HL-60 (cell line): Measurements from ENCODE around the gene DLX4.

Experiments used
- DNase-seq, 2 experiments: peaks; one replicate each; pipeline ENCODE4 v3.0.0-alpha.2; 2010 to 2020; ENCODE audit warnings: low read depth in 1 of 2, low spot score in 1 of 2
- H3K27ac ChIP-seq: fragments of 250-450 bp; sonication (Bioruptor Pico); replicated peaks from 2 replicates; pipeline ENCODE4 v1.5.1; 2020; ENCODE audit warnings: mild to moderate bottlenecking, moderate library complexity
- H3K27me3 ChIP-seq: fragments of 250-450 bp; sonication (Bioruptor Pico); 2 replicates; pipeline ENCODE4 v1.5.1; 2021; ENCODE audit warnings: mild to moderate bottlenecking, moderate library complexity; ENCODE audit not compliant: insufficient read depth, poor library complexity, severe bottlenecking
- H3K4me3 ChIP-seq: replicated peaks from 2 replicates; pipeline ENCODE4 v1.5.1; 2011; ENCODE audit warnings: mild to moderate bottlenecking, control low read depth, low read length; ENCODE audit not compliant: insufficient read depth
- GABPA ChIP-seq: IDR thresholded peaks from 2 replicates; pipeline ENCODE4 v1.6.1; 2012; ENCODE audit warnings: low read depth
- POLR2AphosphoS5 ChIP-seq: IDR thresholded peaks from 2 replicates; pipeline ENCODE4 v1.6.1; 2012; ENCODE audit warnings: low read depth
- REST ChIP-seq: IDR thresholded peaks from 2 replicates; pipeline ENCODE4 v1.6.1; 2012; ENCODE audit warnings: low read depth; ENCODE audit not compliant: insufficient replicate concordance
- SPI1 ChIP-seq: IDR thresholded peaks from 2 replicates; pipeline ENCODE4 v1.6.1; 2012; ENCODE audit warnings: low read depth, mild to moderate bottlenecking, borderline replicate concordance
- TF ChIP-seq, protein P1 (sequence below): IDR thresholded peaks from one replicate; pipeline ENCODE4 v1.5.1; 2011; ENCODE audit warnings: low read length, control low read depth, inconsistent platforms; ENCODE audit not compliant: insufficient read depth

DLX4 gene

DNA sequence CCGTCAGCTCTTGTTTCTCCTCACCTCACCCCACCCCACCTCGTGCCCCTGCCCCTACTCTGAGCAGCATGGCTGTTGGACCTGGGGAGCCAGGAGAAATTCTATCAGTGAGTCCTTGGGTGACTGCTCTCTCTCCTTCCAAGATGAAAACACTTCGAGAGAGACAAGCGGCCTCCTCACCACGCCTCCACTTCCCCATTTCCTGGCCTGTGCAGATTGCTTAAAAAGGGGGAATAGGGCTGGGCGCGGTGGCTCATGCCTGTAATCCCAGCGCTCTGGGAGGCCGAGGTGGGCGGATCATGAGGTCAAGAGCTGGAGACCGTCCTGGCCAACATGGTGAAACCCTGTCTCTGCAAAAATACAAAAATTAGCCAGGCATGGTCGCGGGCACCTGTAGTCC, 9.5 kb downstream of the DLX4 start:
- Histone ChIP-seq H3K4me3 (no peak overlapping the region), H3K27me3 (peaks cover 22% of the 10 kb centered on the region), H3K27ac (no peak overlapping the region)
- DNase-seq, result peak in 1 of 2 experiments; percentile 43
- no peak for TF ChIP-seq POLR2AphosphoS5
- TF ChIP-seq SPI1, result peak; percentile 95

- no peak for TF ChIP-seq SPI1
- no peak for TF ChIP-seq GABPA
- TF ChIP-seq POLR2AphosphoS5, result no peak
- TF ChIP-seq REST, result no peak
- TF ChIP-seq, protein P1, sequence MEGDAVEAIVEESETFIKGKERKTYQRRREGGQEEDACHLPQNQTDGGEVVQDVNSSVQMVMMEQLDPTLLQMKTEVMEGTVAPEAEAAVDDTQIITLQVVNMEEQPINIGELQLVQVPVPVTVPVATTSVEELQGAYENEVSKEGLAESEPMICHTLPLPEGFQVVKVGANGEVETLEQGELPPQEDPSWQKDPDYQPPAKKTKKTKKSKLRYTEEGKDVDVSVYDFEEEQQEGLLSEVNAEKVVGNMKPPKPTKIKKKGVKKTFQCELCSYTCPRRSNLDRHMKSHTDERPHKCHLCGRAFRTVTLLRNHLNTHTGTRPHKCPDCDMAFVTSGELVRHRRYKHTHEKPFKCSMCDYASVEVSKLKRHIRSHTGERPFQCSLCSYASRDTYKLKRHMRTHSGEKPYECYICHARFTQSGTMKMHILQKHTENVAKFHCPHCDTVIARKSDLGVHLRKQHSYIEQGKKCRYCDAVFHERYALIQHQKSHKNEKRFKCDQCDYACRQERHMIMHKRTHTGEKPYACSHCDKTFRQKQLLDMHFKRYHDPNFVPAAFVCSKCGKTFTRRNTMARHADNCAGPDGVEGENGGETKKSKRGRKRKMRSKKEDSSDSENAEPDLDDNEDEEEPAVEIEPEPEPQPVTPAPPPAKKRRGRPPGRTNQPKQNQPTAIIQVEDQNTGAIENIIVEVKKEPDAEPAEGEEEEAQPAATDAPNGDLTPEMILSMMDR, result no peak
- H3K4me3 ChIP-seq, result no peak overlapping the region
- DNase-seq, result no peak
- H3K27me3 ChIP-seq, result peaks cover 10% of the 10 kb centered on the region
- no peak overlapping the region for H3K27ac ChIP-seq
These were observed 10.9 kb downstream of the DLX4 start for GRCh38 chr17:49979748-49980479.

DNA sequence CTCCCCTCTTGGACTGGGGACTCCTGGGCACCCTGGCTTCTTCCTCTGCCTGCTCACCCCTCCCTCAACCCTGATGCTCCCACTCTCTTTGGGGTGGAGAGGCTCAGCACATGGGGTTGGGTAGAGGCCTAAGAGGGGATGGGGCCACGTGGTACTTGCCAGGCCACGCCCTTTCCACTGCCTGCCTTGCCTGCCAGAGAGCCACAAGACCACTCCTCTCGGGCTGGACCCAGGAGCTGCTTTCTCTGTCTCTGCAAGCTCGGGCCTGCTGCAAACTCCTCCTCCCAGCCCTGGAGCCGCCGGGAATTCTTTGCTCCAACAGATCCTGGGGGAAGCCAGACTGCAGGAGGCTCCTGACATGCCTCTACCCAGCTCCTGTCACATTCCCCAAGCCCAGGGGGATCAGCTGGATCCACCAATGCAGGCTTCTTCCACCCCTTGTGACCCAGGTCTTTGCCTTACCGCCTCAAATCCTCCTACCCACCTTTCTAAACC, 11.8 kb downstream of the DLX4 start:
- no peak for DNase-seq
- no peak overlapping the region for H3K27ac ChIP-seq

More for the DNA sequence above, 11.8 kb downstream of the DLX4 start:
- no peak for TF ChIP-seq REST
- TF ChIP-seq POLR2AphosphoS5, result no peak
- TF ChIP-seq, protein P1, result no peak
- no peak for TF ChIP-seq GABPA
- no peak for TF ChIP-seq SPI1
- H3K4me3 ChIP-seq, result no peak overlapping the region
- peaks cover 7% of the 10 kb centered on the region for H3K27me3 ChIP-seq
